IgD-negative memory B cell (primary cell): ENCODE measurements around the gene SCLY. TPM values are rescaled to one million over a fixed set of nuclear protein-coding genes. Genes with fewer than 3 reads are reported as not detected.

Source experiments
- H3K27ac Mint-ChIP-seq, 3 donors: one replicate each; pipeline ENCODE4 v1.8.0; 2020 to 2022; ENCODE audit warnings: mild to moderate bottlenecking in 3 of 3, mixed read lengths in 3 of 3, moderate library complexity in 1 of 3
- H3K27me3 Mint-ChIP-seq: one replicate; pipeline ENCODE4 v1.8.0; 2021; ENCODE audit warnings: mixed read lengths
- H3K36me3 Mint-ChIP-seq: one replicate; pipeline ENCODE4 v1.8.0; 2020; ENCODE audit warnings: mild to moderate bottlenecking, mixed read lengths
- H3K4me1 Mint-ChIP-seq, 3 donors: one replicate each; pipeline ENCODE4 v1.8.0; 2020 to 2022; ENCODE audit warnings: mixed read lengths in 3 of 3, mild to moderate bottlenecking in 1 of 3
- H3K4me3 Mint-ChIP-seq, 4 donors: one replicate each; pipeline ENCODE4 v1.8.0; 2020 to 2022; ENCODE audit warnings: mild to moderate bottlenecking in 4 of 4, mixed read lengths in 4 of 4, moderate library complexity in 3 of 4
- H3K9me3 Mint-ChIP-seq, 3 donors: one replicate each; pipeline ENCODE4 v1.8.0; 2020 to 2021; ENCODE audit warnings: mixed read lengths in 3 of 3, mild to moderate bottlenecking in 1 of 3
- polyA plus RNA-seq: library from polyadenylated mRNA; unstranded; fragments of 300-500 nt; fragmentation: Illumina TruSeq; gene quantifications from one replicate; pipeline ENCODE4 v1.2.3, GENCODE V29; 2021

The SCLY gene
- polyA plus RNA-seq, 1 donor from 2014 or later, result 18.5 TPM

DNA sequence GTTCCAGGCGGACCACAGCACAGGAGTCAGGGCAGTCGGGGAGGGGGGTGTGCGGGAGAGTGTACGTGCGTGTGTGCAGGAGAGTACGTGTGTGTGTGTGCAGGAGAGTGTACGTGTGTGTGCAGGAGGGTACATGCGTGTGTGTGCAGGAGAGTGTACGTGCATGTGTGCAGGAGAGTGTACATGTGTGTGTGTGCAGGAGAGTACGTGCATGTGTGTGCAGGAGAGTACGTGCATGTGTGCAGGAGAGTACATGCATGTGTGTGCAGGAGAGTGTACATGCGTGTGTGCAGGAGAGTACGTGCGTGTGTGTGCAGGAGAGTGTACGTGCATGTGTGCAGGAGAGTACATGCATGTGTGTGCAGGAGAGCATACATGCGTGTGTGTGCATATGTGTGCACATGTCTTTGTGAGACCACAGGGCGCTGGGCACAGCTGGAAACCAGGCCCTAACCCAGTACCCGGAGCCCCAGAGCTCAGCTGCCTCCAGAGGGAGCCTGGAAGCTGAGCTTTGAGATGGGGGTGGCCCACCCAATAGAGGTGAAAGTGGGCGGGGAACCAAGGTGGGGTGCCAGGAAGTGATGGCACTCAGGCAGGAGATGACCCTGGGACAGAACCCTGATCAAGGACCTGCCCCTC, 63.8 kb downstream of the SCLY start:
- H3K9me3 Mint-ChIP-seq, result no peaks in the 10 kb centered on the region
- peaks cover 2% of the 10 kb centered on the region for H3K27me3 Mint-ChIP-seq
- peaks cover 1% of the 10 kb centered on the region for H3K36me3 Mint-ChIP-seq
- H3K4me1 Mint-ChIP-seq, result peaks cover 0 to 4% (median 0%) of the 10 kb centered on the region in 3 donors
- no peak overlapping the region for H3K27ac Mint-ChIP-seq
- no peak overlapping the region for H3K4me3 Mint-ChIP-seq

DNA sequence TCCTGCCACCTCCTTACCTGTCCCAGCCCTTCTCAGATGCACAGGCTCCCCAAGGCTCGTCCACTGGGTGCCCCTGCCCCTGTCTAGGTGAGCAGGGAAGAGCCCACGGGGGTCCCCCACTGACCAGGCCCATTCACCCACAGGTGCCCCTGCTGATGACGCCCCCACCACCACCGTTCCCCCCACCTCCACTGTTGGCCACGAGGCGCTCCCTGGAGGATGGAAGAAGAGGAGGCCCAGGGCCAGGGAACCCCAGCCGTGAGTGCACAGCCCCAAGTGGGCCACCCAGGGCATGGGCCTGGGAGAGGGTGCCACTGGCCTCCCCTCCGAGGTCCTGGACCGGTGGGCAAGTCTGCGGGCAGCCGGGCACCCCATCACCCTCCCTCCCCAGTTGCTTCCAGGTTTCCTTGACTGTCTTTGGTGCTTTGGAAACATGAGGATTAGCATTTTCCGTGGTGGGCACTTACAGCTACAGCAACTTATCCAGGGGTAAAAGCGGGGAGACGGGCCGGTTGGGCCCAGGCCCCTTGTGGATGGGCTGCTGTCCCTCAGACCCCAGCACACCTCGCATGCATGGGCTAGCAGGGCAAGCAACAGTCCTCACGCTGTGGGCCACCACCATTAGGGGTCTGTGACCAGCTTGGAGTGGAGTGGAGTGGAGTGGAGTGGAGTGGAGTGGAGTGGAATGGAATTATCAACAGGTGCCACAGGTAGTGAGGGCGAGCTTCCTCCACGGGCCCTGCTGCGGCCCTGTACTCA, 64.5 kb downstream of the SCLY start:
- Mint-ChIP-seq H3K27me3 (no peaks in the 10 kb centered on the region), H3K9me3 (no peaks in the 10 kb centered on the region), H3K27ac (no peak overlapping the region), H3K4me1 (no peaks in the 10 kb centered on the region), H3K4me3 (no peak overlapping the region), H3K36me3 (peaks cover 1% of the 10 kb centered on the region)

DNA sequence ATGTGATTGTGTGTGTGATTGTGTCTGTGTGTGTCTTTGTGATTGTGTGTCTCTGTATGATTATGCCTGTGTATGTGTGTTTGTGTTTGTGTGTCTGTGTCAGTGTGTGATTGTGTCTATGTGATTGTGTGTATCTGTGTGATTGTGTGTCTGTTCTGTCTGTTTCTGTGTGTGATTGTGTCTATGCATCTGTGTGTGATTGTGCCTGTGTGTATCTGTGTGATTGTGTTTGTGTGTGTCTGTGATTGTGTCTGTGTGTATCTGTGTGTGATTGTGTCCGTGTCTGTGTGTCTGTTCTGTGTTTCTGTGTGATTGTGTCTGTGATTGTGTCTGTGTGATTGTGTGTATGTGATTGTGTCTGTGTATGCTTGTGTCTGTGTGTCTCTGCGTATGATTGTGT, 65.5 kb downstream of the SCLY start:
- peaks cover 1% of the 10 kb centered on the region for H3K36me3 Mint-ChIP-seq
- no peaks in the 10 kb centered on the region for H3K9me3 Mint-ChIP-seq
- H3K27ac Mint-ChIP-seq, result no peak overlapping the region
- no peaks in the 10 kb centered on the region for H3K4me1 Mint-ChIP-seq
- H3K27me3 Mint-ChIP-seq, result no peaks in the 10 kb centered on the region
- H3K4me3 Mint-ChIP-seq, result no peak overlapping the region

GRCh38 chr2:238126775-238127164, 66.0 kb downstream of the SCLY start:
- peaks cover 1% of the 10 kb centered on the region for H3K36me3 Mint-ChIP-seq
- no peak overlapping the region for H3K4me3 Mint-ChIP-seq
- H3K27me3 Mint-ChIP-seq, result no peaks in the 10 kb centered on the region
- no peaks in the 10 kb centered on the region for H3K9me3 Mint-ChIP-seq
- H3K4me1 Mint-ChIP-seq, result no peaks in the 10 kb centered on the region
- H3K27ac Mint-ChIP-seq, result no peak overlapping the region

GRCh38 chr2:238127165-238128060, 66.6 kb downstream of the SCLY start:
- no peaks in the 10 kb centered on the region for H3K27me3 Mint-ChIP-seq
- no peak overlapping the region for H3K4me3 Mint-ChIP-seq
- H3K9me3 Mint-ChIP-seq, result no peaks in the 10 kb centered on the region
- H3K27ac Mint-ChIP-seq, result no peak overlapping the region
- peaks cover 1% of the 10 kb centered on the region for H3K36me3 Mint-ChIP-seq
- no peaks in the 10 kb centered on the region for H3K4me1 Mint-ChIP-seq

DNA sequence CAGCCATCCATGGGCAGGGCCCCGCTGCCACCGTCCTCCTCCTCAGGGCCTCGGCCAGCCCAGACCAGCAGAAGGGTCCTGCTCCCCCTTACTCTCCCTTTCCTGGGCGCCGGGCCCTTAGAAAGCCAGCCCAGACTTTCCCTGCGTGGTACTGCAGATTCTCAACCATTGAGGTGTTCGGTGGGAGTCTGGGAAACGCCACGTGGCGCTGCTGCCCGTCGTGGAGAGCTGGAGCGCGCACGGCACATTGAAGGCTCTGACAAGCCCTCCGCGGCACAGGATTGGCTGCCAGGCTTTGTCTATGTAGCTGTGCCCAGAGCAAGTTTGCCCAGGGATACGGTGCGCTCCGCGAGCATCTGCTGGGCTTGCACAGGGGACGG, 67.2 kb downstream of the SCLY start:
- Mint-ChIP-seq H3K9me3 (no peaks in the 10 kb centered on the region), H3K27me3 (no peaks in the 10 kb centered on the region), H3K4me3 (no peak overlapping the region), H3K4me1 (no peaks in the 10 kb centered on the region), H3K27ac (no peak overlapping the region), H3K36me3 (peaks cover 1% of the 10 kb centered on the region)

- peaks cover 1% of the 10 kb centered on the region for H3K36me3 Mint-ChIP-seq
Observed at GRCh38 chr2:238128534-238129001, 67.8 kb downstream of the SCLY start.

DNA sequence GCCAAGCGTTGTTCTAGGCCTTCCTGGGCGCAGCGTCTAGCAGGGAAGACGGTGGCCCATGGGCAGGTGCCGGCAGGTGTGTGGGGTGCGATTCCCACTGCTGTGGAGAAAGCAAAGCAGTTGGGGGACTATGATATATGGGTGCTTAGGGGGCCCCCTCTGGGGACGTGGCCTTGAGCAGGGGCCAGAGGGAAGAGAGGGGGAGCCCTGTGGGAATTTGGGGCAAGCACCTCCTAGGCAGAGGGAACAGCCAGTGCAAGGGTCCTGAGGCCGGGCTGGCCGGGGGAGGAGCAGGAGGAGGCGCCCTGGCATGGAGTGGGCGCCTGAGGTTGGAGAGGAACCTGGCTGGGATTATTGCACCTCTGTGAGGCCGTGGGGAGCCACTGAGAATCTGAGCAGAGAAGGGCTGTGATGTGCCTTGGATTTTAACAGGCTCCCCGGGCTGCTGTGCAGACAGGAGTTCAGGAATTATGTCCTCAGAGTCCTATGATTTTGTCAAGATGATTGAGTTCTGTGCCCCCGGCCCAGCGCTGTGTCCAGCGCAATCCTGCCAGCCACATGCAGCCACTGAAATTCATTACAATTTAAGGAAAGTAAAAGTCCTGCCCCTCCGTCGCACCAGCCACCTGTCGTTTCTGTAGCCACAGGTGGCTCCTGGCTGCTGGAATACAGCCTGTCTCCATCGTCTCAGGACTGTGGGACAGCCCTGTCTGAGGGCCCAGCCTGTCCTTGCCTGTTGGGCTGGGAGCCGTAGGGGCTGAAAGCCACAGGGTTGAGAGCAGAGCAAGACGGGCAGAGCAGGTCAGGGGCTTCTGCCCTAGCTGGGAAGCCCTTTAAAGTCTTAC, 68.6 kb downstream of the SCLY start:
- H3K27ac Mint-ChIP-seq, result no peak overlapping the region
- no peaks in the 10 kb centered on the region for H3K9me3 Mint-ChIP-seq
- H3K27me3 Mint-ChIP-seq, result peaks cover under 1% of the 10 kb centered on the region
- H3K4me1 Mint-ChIP-seq, result no peaks in the 10 kb centered on the region
- H3K4me3 Mint-ChIP-seq, result no peak overlapping the region
- peaks cover 1% of the 10 kb centered on the region for H3K36me3 Mint-ChIP-seq

More at GRCh38 chr2:238128534-238129001, 67.8 kb downstream of the SCLY start:
- H3K4me3 Mint-ChIP-seq, result no peak overlapping the region
- no peaks in the 10 kb centered on the region for H3K4me1 Mint-ChIP-seq
- H3K27me3 Mint-ChIP-seq, result no peaks in the 10 kb centered on the region
- no peaks in the 10 kb centered on the region for H3K9me3 Mint-ChIP-seq
- H3K27ac Mint-ChIP-seq, result no peak overlapping the region

DNA sequence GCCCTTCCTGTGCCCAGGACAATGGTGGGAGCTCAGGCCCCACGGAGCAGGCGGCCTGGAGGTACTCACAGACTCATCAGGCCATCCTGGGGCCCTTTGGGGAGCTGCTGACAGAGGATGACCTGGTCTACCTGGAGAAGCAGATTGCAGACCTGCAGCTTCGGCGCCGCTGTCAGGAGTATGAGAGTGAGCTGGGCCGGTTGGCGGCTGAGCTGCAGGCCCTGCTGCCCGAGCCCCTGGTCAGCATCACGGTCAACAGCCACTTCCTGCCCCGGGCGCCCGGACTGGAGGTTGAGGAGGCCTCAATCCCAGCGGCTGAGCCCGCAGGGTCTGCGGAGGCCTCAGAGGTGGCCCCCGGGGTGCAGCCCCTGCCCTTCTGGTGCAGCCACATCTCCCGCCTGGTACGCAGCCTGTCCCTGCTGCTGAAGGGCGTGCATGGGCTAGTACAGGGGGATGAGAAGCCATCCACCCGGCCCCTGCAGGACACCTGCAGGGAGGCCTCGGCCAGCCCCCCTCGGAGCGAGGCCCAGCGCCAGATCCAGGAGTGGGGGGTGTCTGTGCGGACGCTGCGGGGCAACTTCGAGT, 69.4 kb downstream of the SCLY start:
- H3K27ac Mint-ChIP-seq, result no peak overlapping the region
- H3K36me3 Mint-ChIP-seq, result no peaks in the 10 kb centered on the region
- H3K27me3 Mint-ChIP-seq, result peaks cover 2% of the 10 kb centered on the region
- H3K4me1 Mint-ChIP-seq, result no peaks in the 10 kb centered on the region
- no peak overlapping the region for H3K4me3 Mint-ChIP-seq
- H3K9me3 Mint-ChIP-seq, result no peaks in the 10 kb centered on the region

- Mint-ChIP-seq H3K27ac (no peak overlapping the region), H3K27me3 (peaks cover 2% of the 10 kb centered on the region), H3K4me1 (no peaks in the 10 kb centered on the region), H3K4me3 (no peak overlapping the region), H3K9me3 (no peaks in the 10 kb centered on the region), H3K36me3 (no peaks in the 10 kb centered on the region)
Observed at GRCh38 chr2:238130696-238131628, 70.2 kb downstream of the SCLY start.

GRCh38 chr2:238131761-238132462, 71.1 kb downstream of the SCLY start:
- Mint-ChIP-seq H3K4me1 (no peaks in the 10 kb centered on the region), H3K27me3 (peaks cover 2% of the 10 kb centered on the region), H3K36me3 (no peaks in the 10 kb centered on the region), H3K9me3 (no peaks in the 10 kb centered on the region), H3K27ac (no peak overlapping the region), H3K4me3 (no peak overlapping the region)

DNA sequence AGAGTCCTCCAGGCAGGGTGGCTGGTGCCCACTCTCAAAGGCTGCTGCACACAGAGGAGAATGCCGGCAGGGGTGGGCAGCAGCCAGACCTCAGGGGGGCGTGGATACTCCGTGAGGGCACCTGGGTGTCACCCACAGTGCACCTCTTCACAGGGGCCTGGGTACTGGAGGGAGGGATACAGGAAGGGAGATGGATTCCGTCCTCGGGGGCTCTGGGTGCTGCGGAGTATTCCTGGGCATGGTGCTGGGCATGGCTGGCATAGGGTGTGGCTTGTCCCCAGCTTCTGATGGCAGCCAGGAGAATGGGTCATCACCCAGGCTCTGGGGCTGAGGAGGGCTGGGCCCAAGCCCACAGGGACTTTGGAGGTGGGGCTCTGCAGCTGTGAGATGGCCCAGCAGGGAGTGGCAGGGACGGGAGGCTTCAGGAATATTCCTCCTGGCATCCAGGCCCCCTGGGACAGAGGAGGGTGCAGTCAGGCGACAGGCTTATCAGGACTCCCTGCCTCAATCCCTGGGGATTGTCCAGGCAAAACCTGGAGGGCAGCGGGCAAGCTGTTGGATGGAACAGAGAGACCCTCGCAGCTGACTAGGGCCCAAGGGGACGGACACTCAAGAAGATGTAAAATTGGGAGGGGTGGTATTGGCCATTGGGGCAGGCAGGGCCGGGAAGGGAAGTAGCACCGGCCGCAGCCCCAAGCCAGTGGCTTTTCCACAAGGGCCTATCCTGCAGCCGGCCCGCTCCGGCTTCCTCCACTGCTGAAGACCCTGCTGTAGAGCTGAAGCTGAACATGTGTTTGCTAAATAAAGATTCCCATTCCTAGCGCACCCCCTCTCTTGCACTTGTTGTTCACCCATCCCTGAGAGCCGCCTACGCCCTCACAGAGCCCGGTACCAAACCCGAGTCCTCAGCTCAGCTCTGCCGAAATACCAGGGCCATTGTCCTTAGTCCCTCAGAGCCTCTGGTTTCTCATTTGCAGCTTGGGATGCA, 72.0 kb downstream of the SCLY start:
- Mint-ChIP-seq H3K27ac (no peak overlapping the region), H3K9me3 (no peaks in the 10 kb centered on the region), H3K4me3 (peak overlapping the region in 1 of 4 donors; percentile 60), H3K36me3 (no peaks in the 10 kb centered on the region), H3K4me1 (no peaks in the 10 kb centered on the region), H3K27me3 (peaks cover 2% of the 10 kb centered on the region)
